HG03354 (cell line): ENCODE measurements around the gene NLE1.

Experiments used
- ATAC-seq: cut with Tn5 transposase; IDR thresholded peaks from one replicate; pipeline ENCODE4 v1.9.1; 2021; ENCODE audit warnings: mild to moderate bottlenecking; ENCODE audit not compliant: unreplicated experiment, poor library complexity, severe bottlenecking

The NLE1 gene

GRCh38 chr17:35089586-35090296, 52.4 kb downstream of the NLE1 start:
- ATAC-seq = peak; percentile 24

- peak; percentile 81 for ATAC-seq
Observed at GRCh38 chr17:35088881-35089585, 53.1 kb downstream of the NLE1 start.

DNA sequence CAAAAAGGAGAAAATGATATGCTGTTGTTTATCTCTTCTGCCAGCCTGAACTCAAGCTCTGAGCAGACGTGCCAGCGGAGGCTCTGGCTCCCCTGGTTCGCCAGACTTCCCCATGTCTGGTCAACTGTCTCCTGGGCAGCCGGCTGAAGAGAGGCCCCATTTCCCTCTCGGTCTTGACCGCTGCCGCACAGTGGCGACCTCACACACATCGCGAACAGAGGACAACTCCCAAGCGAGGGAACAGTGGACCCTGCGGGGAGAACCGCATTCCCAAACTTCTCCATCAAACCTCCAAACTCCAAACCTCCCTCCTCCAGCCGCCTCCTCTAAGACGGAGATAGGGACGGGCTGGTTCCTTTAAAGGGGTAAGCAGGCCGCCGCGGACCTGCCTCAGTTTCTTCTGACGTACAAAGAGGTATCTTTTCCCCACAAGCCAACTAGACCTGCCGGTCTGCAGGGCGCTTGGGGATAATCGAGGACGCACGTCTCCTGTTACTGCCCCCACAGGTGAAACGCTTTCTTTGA, 53.7 kb downstream of the NLE1 start:
- peak; percentile 7 for ATAC-seq

- ATAC-seq = no peak
Observed at GRCh38 chr17:35087731-35088355, 54.3 kb downstream of the NLE1 start.

- no peak for ATAC-seq
Observed at GRCh38 chr17:35086931-35087573, 55.1 kb downstream of the NLE1 start.

GRCh38 chr17:35086164-35086563, 55.9 kb downstream of the NLE1 start:
- no peak for ATAC-seq

- ATAC-seq = no peak
Observed at GRCh38 chr17:35084987-35085386, 57.1 kb downstream of the NLE1 start.

- no peak for ATAC-seq
Observed at GRCh38 chr17:35083071-35083470, 59.0 kb downstream of the NLE1 start.

GRCh38 chr17:35082073-35082657, 59.9 kb downstream of the NLE1 start:
- ATAC-seq = no peak

- ATAC-seq = no peak
Observed at GRCh38 chr17:35081638-35082037, 60.5 kb downstream of the NLE1 start.

DNA sequence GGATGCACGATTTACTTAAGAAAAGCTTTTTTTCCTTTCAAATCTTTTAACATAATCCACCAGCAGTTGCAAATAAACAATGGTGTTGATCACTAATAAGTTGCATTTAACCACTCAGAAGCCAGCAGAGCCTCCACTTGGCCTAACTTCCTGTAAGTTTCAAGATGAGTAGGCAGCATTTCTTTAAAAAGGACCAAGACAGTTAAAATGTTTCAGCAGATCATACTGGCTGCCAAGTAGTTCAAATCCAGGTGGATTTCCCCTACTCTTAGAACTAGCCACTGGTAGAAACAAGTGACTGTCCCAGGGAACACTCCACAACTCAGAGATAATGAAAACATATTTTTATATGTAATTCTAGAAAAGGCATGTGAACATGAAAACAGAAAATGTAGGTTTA, 61.6 kb downstream of the NLE1 start:
- peak; percentile 63 for ATAC-seq

DNA sequence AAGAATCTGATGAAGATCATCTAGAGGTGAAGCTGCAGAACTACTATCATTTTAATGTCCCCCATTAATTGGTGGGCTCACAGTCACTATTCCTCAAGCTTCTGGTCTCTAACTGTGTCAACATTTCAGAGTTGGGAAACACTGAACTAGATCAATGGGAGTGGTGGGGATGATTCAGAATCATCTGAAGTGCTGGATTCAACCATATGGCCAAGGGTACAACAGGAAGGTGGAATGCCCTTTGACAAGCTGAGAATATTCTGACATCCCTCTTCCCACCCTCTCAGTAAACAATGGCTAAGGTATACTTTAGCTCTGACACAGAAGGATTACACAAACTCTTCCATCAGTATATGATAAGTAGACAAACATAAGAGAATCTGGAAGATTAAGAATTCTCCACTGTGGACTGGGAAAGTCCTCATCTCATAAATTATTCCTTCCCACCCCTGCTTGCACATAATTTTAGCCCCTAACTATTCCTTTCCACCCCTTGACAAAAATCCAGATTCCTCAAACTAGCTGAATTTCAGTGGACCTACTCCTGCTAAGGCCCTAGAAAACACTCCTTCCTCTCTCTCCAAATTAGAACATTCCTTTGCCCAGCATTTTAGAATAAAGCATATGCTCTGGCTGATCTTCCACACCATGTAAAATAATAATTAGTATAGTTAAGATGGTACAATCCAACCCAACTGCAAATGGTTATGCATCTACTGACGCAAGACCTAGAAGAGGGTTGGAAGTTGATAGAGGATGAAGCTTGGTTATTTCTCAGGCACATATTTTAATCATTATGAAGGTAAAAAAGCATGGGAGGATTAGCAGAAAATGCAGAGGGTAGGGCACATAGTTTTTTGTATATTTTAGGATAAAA, 62.3 kb downstream of the NLE1 start:
- no peak for ATAC-seq
